Naive thymus-derived CD4-positive, alpha-beta T cell (primary cell): Measurements from ENCODE around the gene CNTLN. TPM values are rescaled to one million over a fixed set of nuclear protein-coding genes. Genes with fewer than 3 reads are reported as not detected.

ENCODE experiments used
- ATAC-seq: fragments of 150-1000 bp; cut with Tn5 transposase; 2 replicates; pipeline ENCODE4 v1.10.0; 2021; ENCODE audit warnings: mild to moderate bottlenecking, moderate library complexity
- CTCF ChIA-PET: fragments of 350-600 bp; sonication (Branson Sonifier 250); formaldehyde crosslinking; loops from one replicate; lab custom pipeline; 2021; ENCODE audit warnings: antibody characterized with exemption; lab: Charles Lee
- POLR2A ChIA-PET: fragments of 350-600 bp; sonication (Branson Sonifier 250); formaldehyde crosslinking; loops from one replicate; lab custom pipeline; 2021; ENCODE audit warnings: antibody characterized with exemption, inconsistent platforms; lab: Charles Lee
- DNase-seq, 9 donors: peaks; one replicate each; pipeline versions ENCODE4 v3.0.0 to v3.0.0-alpha.2; 2020 to 2022; ENCODE audit warnings: mixed read lengths in 1 of 9
- H3K27ac ChIP-seq: one replicate; pipeline ENCODE4 v1.7.0; 2013; ENCODE audit warnings: mild to moderate bottlenecking, low read depth, low read length, moderate library complexity
- H3K27me3 ChIP-seq, 2 donors: one replicate each; pipeline ENCODE4 v1.7.0; 2013; ENCODE audit warnings: low read length in 2 of 2, mild to moderate bottlenecking in 2 of 2, moderate library complexity in 2 of 2; ENCODE audit not compliant: control insufficient read depth in 2 of 2, insufficient read depth in 2 of 2
- H3K36me3 ChIP-seq, 3 experiments: 1 replicate in 2 of 3; 2 replicates in 1 of 3; pipeline ENCODE4 v1.7.0; 2013; ENCODE audit warnings: low read length in 3 of 3, mild to moderate bottlenecking in 3 of 3, moderate library complexity in 1 of 3; ENCODE audit not compliant: insufficient read depth in 3 of 3, control insufficient read depth in 2 of 3
- H3K4me1 ChIP-seq, 2 donors: one replicate each; pipeline ENCODE4 v1.7.0; 2013; ENCODE audit warnings: low read length in 2 of 2, mild to moderate bottlenecking in 2 of 2, moderate library complexity in 1 of 2; ENCODE audit not compliant: control insufficient read depth in 2 of 2, insufficient read depth in 2 of 2
- H3K4me3 ChIP-seq: 2 replicates; pipeline ENCODE4 v1.7.0; 2013; ENCODE audit warnings: mild to moderate bottlenecking, low read length
- H3K9me3 ChIP-seq, 3 experiments: 1 replicate in 2 of 3; 2 replicates in 1 of 3; pipeline ENCODE4 v1.7.0; 2013; ENCODE audit warnings: low read length in 3 of 3; ENCODE audit not compliant: control insufficient read depth in 2 of 3
- H3K27ac Mint-ChIP-seq, 9 donors: one replicate each; pipeline ENCODE4 v1.8.0; 2020 to 2022; ENCODE audit warnings: mixed read lengths in 9 of 9, mild to moderate bottlenecking in 8 of 9, moderate library complexity in 5 of 9, inconsistent platforms in 2 of 9
- H3K27me3 Mint-ChIP-seq, 5 donors: one replicate each; pipeline ENCODE4 v1.8.0; 2021 to 2022; ENCODE audit warnings: mixed read lengths in 5 of 5, mild to moderate bottlenecking in 1 of 5
- H3K36me3 Mint-ChIP-seq, 5 donors: one replicate each; pipeline ENCODE4 v1.8.0; 2020 to 2022; ENCODE audit warnings: mixed read lengths in 5 of 5, mild to moderate bottlenecking in 3 of 5, inconsistent platforms in 1 of 5
- H3K4me1 Mint-ChIP-seq, 7 donors: one replicate each; pipeline ENCODE4 v1.8.0; 2020 to 2022; ENCODE audit warnings: mixed read lengths in 7 of 7, mild to moderate bottlenecking in 3 of 7, inconsistent platforms in 1 of 7
- H3K4me3 Mint-ChIP-seq, 10 donors: one replicate each; pipeline ENCODE4 v1.8.0; 2020 to 2022; ENCODE audit warnings: mild to moderate bottlenecking in 10 of 10, mixed read lengths in 10 of 10, moderate library complexity in 6 of 10, inconsistent platforms in 2 of 10
- H3K9me3 Mint-ChIP-seq, 11 donors: one replicate each; pipeline ENCODE4 v1.8.0; 2020 to 2022; ENCODE audit warnings: mixed read lengths in 11 of 11, mild to moderate bottlenecking in 4 of 11, inconsistent platforms in 1 of 11, moderate library complexity in 1 of 11
- intact Hi-C, 2 donors: fragments of 100-400 bp; cut with micrococcal nuclease; formaldehyde crosslinking; loops; one replicate each; pipeline ENCODE4 v1.15.1; 2023
- polyA plus RNA-seq, 2 donors: library from polyadenylated mRNA; unstranded; fragments of 300-500 nt; fragmentation: Illumina TruSeq; gene quantifications; one replicate each; pipeline ENCODE4 v1.2.3, GENCODE V29; 2021
- total RNA-seq, 6 experiments: library from RNA in 5 of 6; stranded (reverse) in 5 of 6; gene quantifications; 1 replicate in 5 of 6; 2 replicates in 1 of 6; pipeline ENCODE4 v1.2.3 and lab custom pipeline; 2021 to 2026

Gene CNTLN, protein sequence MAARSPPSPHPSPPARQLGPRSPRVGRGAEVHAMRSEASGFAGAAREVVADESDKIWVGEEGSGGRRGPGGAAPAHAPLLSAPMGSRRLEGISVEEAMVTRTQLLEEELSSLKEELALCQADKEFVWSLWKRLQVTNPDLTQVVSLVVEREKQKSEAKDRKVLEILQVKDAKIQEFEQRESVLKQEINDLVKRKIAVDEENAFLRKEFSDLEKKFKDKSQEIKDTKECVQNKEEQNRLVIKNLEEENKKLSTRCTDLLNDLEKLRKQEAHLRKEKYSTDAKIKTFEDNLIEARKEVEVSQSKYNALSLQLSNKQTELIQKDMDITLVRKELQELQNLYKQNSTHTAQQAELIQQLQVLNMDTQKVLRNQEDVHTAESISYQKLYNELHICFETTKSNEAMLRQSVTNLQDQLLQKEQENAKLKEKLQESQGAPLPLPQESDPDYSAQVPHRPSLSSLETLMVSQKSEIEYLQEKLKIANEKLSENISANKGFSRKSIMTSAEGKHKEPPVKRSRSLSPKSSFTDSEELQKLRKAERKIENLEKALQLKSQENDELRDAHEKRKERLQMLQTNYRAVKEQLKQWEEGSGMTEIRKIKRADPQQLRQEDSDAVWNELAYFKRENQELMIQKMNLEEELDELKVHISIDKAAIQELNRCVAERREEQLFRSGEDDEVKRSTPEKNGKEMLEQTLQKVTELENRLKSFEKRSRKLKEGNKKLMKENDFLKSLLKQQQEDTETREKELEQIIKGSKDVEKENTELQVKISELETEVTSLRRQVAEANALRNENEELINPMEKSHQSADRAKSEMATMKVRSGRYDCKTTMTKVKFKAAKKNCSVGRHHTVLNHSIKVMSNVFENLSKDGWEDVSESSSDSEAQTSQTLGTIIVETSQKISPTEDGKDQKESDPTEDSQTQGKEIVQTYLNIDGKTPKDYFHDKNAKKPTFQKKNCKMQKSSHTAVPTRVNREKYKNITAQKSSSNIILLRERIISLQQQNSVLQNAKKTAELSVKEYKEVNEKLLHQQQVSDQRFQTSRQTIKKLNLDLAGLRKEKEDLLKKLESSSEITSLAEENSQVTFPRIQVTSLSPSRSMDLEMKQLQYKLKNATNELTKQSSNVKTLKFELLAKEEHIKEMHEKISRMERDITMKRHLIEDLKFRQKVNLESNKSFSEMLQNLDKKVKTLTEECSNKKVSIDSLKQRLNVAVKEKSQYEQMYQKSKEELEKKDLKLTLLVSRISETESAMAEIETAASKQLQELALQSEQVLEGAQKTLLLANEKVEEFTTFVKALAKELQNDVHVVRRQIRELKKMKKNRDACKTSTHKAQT (N-terminal part only)
- total RNA-seq (1 to 10 TPM in 2 of 5 experiments, under 1 TPM in 2, not detected in 1; 0.21 to 2.7 (median 1.0) TPM), polyA plus RNA-seq (not detected), total RNA-seq (lab: John Stamatoyannopoulos, UW) (0.54 reads per million)

GRCh38 chr9:17134396-17135294 is at the start of gene CNTLN:
CNTLN (plus strand) TSS chr9:17135040; CDS start chr9:17135066, 26 bp downstream.
- peaks cover 0 to 11% (median 3%) of the 10 kb centered on the region in 5 donors for H3K36me3 Mint-ChIP-seq
- peak within 1 kb of the TSS in 2 of 9 donors; percentile 24 to 81 for H3K27ac Mint-ChIP-seq
- H3K9me3 ChIP-seq, result no peaks in the 10 kb centered on the region
- no peaks in the 10 kb centered on the region for H3K27me3 ChIP-seq
- no peak within 1 kb of the TSS for H3K27ac ChIP-seq
- peak within 1 kb of the TSS; percentile 58 to 88 (median 78) for H3K4me3 Mint-ChIP-seq
- CTCF ChIA-PET, result no interaction called here
- ATAC-seq, result peak; percentile 81
- peak in 3 of 9 donors; percentile 1 to 68 (median 35) for DNase-seq
- intact Hi-C loops, result no loop called here
- H3K27me3 Mint-ChIP-seq, result peaks cover 17 to 41% (median 22%) of the 10 kb centered on the region in 5 donors
- peaks cover 5 to 22% (median 9%) of the 10 kb centered on the region in 7 donors for H3K4me1 Mint-ChIP-seq
- peaks cover 0 to 13% (median 4%) of the 10 kb centered on the region in 11 donors for H3K9me3 Mint-ChIP-seq
- POLR2A ChIA-PET, result no interaction called here
- H3K4me1 ChIP-seq, result no peaks in the 10 kb centered on the region
- no peaks in the 10 kb centered on the region for H3K36me3 ChIP-seq
- no peak within 1 kb of the TSS for H3K4me3 ChIP-seq

DNA sequence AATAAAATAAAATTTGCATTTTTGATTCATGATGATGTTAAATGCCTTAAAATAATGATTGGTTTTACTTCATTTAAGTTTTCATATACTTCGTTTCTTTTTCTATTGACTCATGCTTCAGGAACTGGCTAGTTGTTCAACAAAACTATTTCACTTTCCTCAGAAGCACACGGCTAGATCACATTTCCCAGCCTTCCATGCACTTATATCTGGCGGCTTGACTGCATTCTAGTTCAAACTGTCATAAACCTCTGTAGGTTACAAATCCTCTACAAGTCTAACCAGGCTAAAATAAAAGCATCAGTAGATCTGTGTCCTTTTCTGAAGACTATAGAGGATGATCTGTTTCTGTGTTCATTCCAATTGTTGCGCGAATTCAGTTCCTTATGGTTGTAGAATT is 46.3 kb upstream of the CNTLN start:
- CTCF ChIA-PET, result no interaction called here
- no peak for DNase-seq
- Mint-ChIP-seq H3K4me3 (no peak overlapping the region), H3K4me1 (no peaks in the 10 kb centered on the region), H3K27ac (no peak overlapping the region), H3K36me3 (no peaks in the 10 kb centered on the region), H3K27me3 (peaks cover 0 to 12% (median 0%) of the 10 kb centered on the region in 5 donors), H3K9me3 (peaks cover 0 to 8% (median 0%) of the 10 kb centered on the region in 11 donors)
- Histone ChIP-seq H3K4me3 (no peak overlapping the region), H3K4me1 (no peaks in the 10 kb centered on the region), H3K27ac (no peak overlapping the region), H3K27me3 (no peaks in the 10 kb centered on the region), H3K36me3 (no peaks in the 10 kb centered on the region), H3K9me3 (no peaks in the 10 kb centered on the region)
- intact Hi-C loops, result no loop called here
- no peak for ATAC-seq
- POLR2A ChIA-PET, result no interaction called here

DNA sequence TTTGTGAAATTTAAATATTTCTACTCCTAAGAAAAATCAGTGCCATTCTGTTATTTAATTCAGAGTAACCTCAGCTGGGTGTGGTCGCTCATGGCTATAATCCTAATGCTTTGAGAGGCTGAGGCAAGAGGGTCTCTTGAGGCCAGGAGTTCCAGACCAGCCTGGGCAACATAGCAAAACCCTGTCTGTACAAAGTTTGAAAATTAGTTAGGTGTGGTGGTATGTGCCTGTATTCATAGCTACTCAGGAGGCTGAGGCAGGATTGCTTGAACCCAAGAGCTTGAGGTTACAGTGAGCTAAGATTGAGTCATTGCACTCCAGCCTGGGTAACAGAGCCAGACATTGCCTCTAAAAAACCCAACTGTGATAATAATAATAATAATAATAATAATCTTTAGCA is 44.8 kb upstream of the CNTLN start:
- Histone ChIP-seq H3K9me3 (no peaks in the 10 kb centered on the region), H3K4me3 (no peak overlapping the region), H3K36me3 (no peaks in the 10 kb centered on the region), H3K27ac (no peak overlapping the region), H3K4me1 (no peaks in the 10 kb centered on the region), H3K27me3 (no peaks in the 10 kb centered on the region)
- H3K4me3 Mint-ChIP-seq, result no peak overlapping the region
- H3K27me3 Mint-ChIP-seq, result peaks cover 0 to 12% (median 0%) of the 10 kb centered on the region in 5 donors
- no peaks in the 10 kb centered on the region for H3K36me3 Mint-ChIP-seq
- DNase-seq (no peak), ATAC-seq (no peak)
- CTCF ChIA-PET, result no interaction called here
- peaks cover 0 to 5% (median 0%) of the 10 kb centered on the region in 11 donors for H3K9me3 Mint-ChIP-seq
- no peak overlapping the region for H3K27ac Mint-ChIP-seq
- intact Hi-C loops, result no loop called here
- H3K4me1 Mint-ChIP-seq, result no peaks in the 10 kb centered on the region
- POLR2A ChIA-PET, result no interaction called here

GRCh38 chr9:17116400-17116837 is 18.4 kb upstream of the CNTLN start:
- Histone ChIP-seq H3K27me3 (no peaks in the 10 kb centered on the region), H3K27ac (no peak overlapping the region), H3K9me3 (peaks cover 0 to 3% (median 0%) of the 10 kb centered on the region in 3 experiments), H3K36me3 (no peaks in the 10 kb centered on the region), H3K4me3 (no peak overlapping the region), H3K4me1 (no peaks in the 10 kb centered on the region)
- POLR2A ChIA-PET, result no interaction called here
- ATAC-seq, result no peak
- no peak overlapping the region for H3K27ac Mint-ChIP-seq
- intact Hi-C loops, result loop anchor here (1.0 to 10.0 kb wide), 2 partner anchors 347 to 348 kb away; no protein-coding TSS in a partner anchor
- CTCF ChIA-PET, result no interaction called here
- DNase-seq, result no peak
- peaks cover 0 to 4% (median 0%) of the 10 kb centered on the region in 11 donors for H3K9me3 Mint-ChIP-seq
- peaks cover 0 to 3% (median 0%) of the 10 kb centered on the region in 5 donors for H3K27me3 Mint-ChIP-seq
- H3K4me1 Mint-ChIP-seq, result no peaks in the 10 kb centered on the region
- H3K36me3 Mint-ChIP-seq, result no peaks in the 10 kb centered on the region
- H3K4me3 Mint-ChIP-seq, result no peak overlapping the region

GRCh38 chr9:17117372-17117771 is 17.5 kb upstream of the CNTLN start:
- ChIA-PET CTCF (no interaction called here), POLR2A (no interaction called here)
- intact Hi-C loops, result loop anchor here in 1 of 2 donors (10.0 kb wide), 1 partner anchor 347 kb away; no protein-coding TSS in a partner anchor

More at GRCh38 chr9:17117372-17117771, 17.5 kb upstream of the CNTLN start:
- ATAC-seq (no peak), DNase-seq (no peak)
- no peaks in the 10 kb centered on the region for H3K36me3 Mint-ChIP-seq
- peaks cover 0 to 3% (median 0%) of the 10 kb centered on the region in 5 donors for H3K27me3 Mint-ChIP-seq
- H3K4me1 ChIP-seq, result no peaks in the 10 kb centered on the region
- H3K36me3 ChIP-seq, result no peaks in the 10 kb centered on the region
- peaks cover 0 to 9% (median 2%) of the 10 kb centered on the region in 11 donors for H3K9me3 Mint-ChIP-seq
- H3K9me3 ChIP-seq, result no peaks in the 10 kb centered on the region
- no peaks in the 10 kb centered on the region for H3K4me1 Mint-ChIP-seq
- H3K27ac ChIP-seq, result no peak overlapping the region
- no peak overlapping the region for H3K4me3 ChIP-seq
- no peak overlapping the region for H3K27ac Mint-ChIP-seq
- no peak overlapping the region for H3K4me3 Mint-ChIP-seq
- no peaks in the 10 kb centered on the region for H3K27me3 ChIP-seq
